HEK293 (cell line): Measurements from ENCODE around the gene C2CD5.

ENCODE experiments used
- GLI2 ChIP-seq: fragments of 450-650 bp; formaldehyde crosslinking; IDR thresholded peaks from 2 replicates; pipeline ENCODE4; 2017; ENCODE audit warnings: missing biosample characterization, missing genetic modification characterization, low read depth, borderline replicate concordance
- HOXC10 ChIP-seq: sonication (generic); formaldehyde crosslinking; IDR thresholded peaks from 2 replicates; pipeline ENCODE4 v1.8.1; 2023; ENCODE audit warnings: mild to moderate bottlenecking, missing genetic modification reagents
- INSM2 ChIP-seq: fragments of 450-650 bp; formaldehyde crosslinking; IDR thresholded peaks from 2 replicates; pipeline ENCODE4 v1.5.1; 2016; ENCODE audit warnings: missing biosample characterization, missing genetic modification characterization
- PATZ1 ChIP-seq: fragments of 450-650 bp; formaldehyde crosslinking; IDR thresholded peaks from 2 replicates; pipeline ENCODE4 v1.5.1; 2016; ENCODE audit warnings: missing biosample characterization, missing genetic modification characterization
- PRDM10 ChIP-seq: fragments of 450-650 bp; formaldehyde crosslinking; IDR thresholded peaks from 2 replicates; pipeline ENCODE4 v1.5.1; 2016; ENCODE audit warnings: missing biosample characterization, missing genetic modification characterization
- WT1 ChIP-seq: fragments of 450-650 bp; formaldehyde crosslinking; IDR thresholded peaks from 2 replicates; pipeline ENCODE4 v1.5.1; 2016; ENCODE audit warnings: missing biosample characterization, missing genetic modification characterization
- ZBTB48 ChIP-seq: fragments of 450-650 bp; formaldehyde crosslinking; IDR thresholded peaks from 2 replicates; pipeline ENCODE4 v1.5.1; 2016; ENCODE audit warnings: missing biosample characterization, missing genetic modification characterization
- ZBTB49 ChIP-seq: fragments of 450-650 bp; formaldehyde crosslinking; IDR thresholded peaks from 2 replicates; pipeline ENCODE4 v1.5.1; 2016; ENCODE audit warnings: missing biosample characterization, missing genetic modification characterization, low read depth
- ZFP37 ChIP-seq: fragments of 450-650 bp; formaldehyde crosslinking; IDR thresholded peaks from 2 replicates; pipeline ENCODE4 v1.5.1; 2016; ENCODE audit warnings: missing biosample characterization, missing genetic modification characterization
- ZNF112 ChIP-seq: fragments of 450-650 bp; formaldehyde crosslinking; IDR thresholded peaks from 2 replicates; pipeline ENCODE4 v1.5.0; 2017; ENCODE audit warnings: missing biosample characterization, missing genetic modification characterization
- ZNF146 ChIP-seq: fragments of 450-650 bp; formaldehyde crosslinking; IDR thresholded peaks from 2 replicates; pipeline ENCODE4 v1.5.1; 2016; ENCODE audit warnings: missing biosample characterization, missing genetic modification characterization
- ZNF148 ChIP-seq: fragments of 450-650 bp; formaldehyde crosslinking; IDR thresholded peaks from 2 replicates; pipeline ENCODE4 v1.5.0; 2017; ENCODE audit warnings: missing biosample characterization, missing genetic modification characterization, borderline replicate concordance
- ZNF24 ChIP-seq: fragments of 450-650 bp; formaldehyde crosslinking; IDR thresholded peaks from 2 replicates; pipeline ENCODE4 v1.5.1; 2016; ENCODE audit warnings: missing biosample characterization, missing genetic modification characterization
- ZNF366 ChIP-seq: fragments of 450-650 bp; formaldehyde crosslinking; conservative IDR thresholded peaks from 2 replicates; pipeline ENCODE4 v1.5.1; 2016; ENCODE audit warnings: missing biosample characterization, missing genetic modification characterization
- ZNF416 ChIP-seq: fragments of 450-650 bp; formaldehyde crosslinking; IDR thresholded peaks from 2 replicates; pipeline ENCODE4 v1.5.1; 2016; ENCODE audit warnings: missing biosample characterization, missing genetic modification characterization
- ZNF48 ChIP-seq: fragments of 450-650 bp; formaldehyde crosslinking; IDR thresholded peaks from 2 replicates; pipeline ENCODE4 v1.5.1; 2016; ENCODE audit warnings: missing biosample characterization, missing genetic modification characterization
- ZNF513 ChIP-seq: fragments of 450-650 bp; IDR thresholded peaks from 2 replicates; pipeline ENCODE4 v1.5.1; 2018; ENCODE audit warnings: missing biosample characterization, missing genetic modification characterization
- ZNF548 ChIP-seq: fragments of 450-650 bp; formaldehyde crosslinking; IDR thresholded peaks from 2 replicates; pipeline ENCODE4 v1.5.1; 2016; ENCODE audit warnings: missing biosample characterization, missing genetic modification characterization
- ZNF585B ChIP-seq: fragments of 450-650 bp; formaldehyde crosslinking; IDR thresholded peaks from 2 replicates; pipeline ENCODE4 v1.5.1; 2016; ENCODE audit warnings: missing biosample characterization, missing genetic modification characterization
- ZNF600 ChIP-seq: fragments of 450-650 bp; formaldehyde crosslinking; IDR thresholded peaks from 2 replicates; pipeline ENCODE4 v1.5.1; 2016; ENCODE audit warnings: missing biosample characterization, missing genetic modification characterization
- ZNF768 ChIP-seq: fragments of 450-650 bp; formaldehyde crosslinking; IDR thresholded peaks from 2 replicates; pipeline ENCODE4 v1.5.1; 2018; ENCODE audit warnings: missing biosample characterization, mild to moderate bottlenecking, missing genetic modification characterization
- ZSCAN4 ChIP-seq: fragments of 450-650 bp; formaldehyde crosslinking; IDR thresholded peaks from 2 replicates; pipeline ENCODE4 v1.5.1; 2017; ENCODE audit warnings: missing biosample characterization, missing genetic modification characterization

Gene C2CD5

GRCh38 chr12:22544038-22544979 lies at the start of gene C2CD5 (continued):
- TF ChIP-seq ZNF513 (tag by site-specific recombination) (peak; percentile 32; the same call in 1 of the 2 replicates), ZNF112 (tag by site-specific recombination) (no peak), GLI2 (tag by site-specific recombination) (no peak), ZNF600 (no peak; the same call in 1 of the 2 replicates), ZNF416 (no peak), HOXC10 (CRISPR knock-in tag) (no peak), ZNF48 (tag by site-specific recombination) (no peak), PRDM10 (peak; percentile 84), ZNF548 (tag by site-specific recombination) (no peak), ZFP37 (tag by site-specific recombination) (no peak), ZNF146 (0 out of 2 replicates have a peak, but pooled peaks have one; percentile 5), INSM2 (peak; percentile 75), ZNF585B (tag by site-specific recombination) (no peak), ZNF768 (tag by site-specific recombination) (no peak), ZBTB48 (no peak), ZNF366 (tag by site-specific recombination) (peak; percentile 88), ZSCAN4 (tag by site-specific recombination) (no peak), ZBTB49 (tag by site-specific recombination) (no peak), WT1 (tag by site-specific recombination) (peak; percentile 25; the same call in 1 of the 2 replicates), ZNF24 (tag by site-specific recombination) (peak; percentile 91), ZNF148 (tag by site-specific recombination) (no peak), PATZ1 (peak; percentile 97)
